KMS-11 (cell line): Measurements from ENCODE around the gene TPPP2.

Experiments
- H2AFZ ChIP-seq: fragments of 200-600 bp; sonication (generic); 2 replicates; pipeline ENCODE4 v1.6.1; 2016; ENCODE audit warnings: antibody characterized with exemption, mixed run types, low read depth
- H3K27ac ChIP-seq: fragments of 200-600 bp; sonication (generic); 2 replicates; pipeline ENCODE4 v1.6.1; 2016; ENCODE audit warnings: mild to moderate bottlenecking, mixed run types
- H3K27me3 ChIP-seq: fragments of 200-600 bp; sonication (generic); 2 replicates; pipeline ENCODE4 v1.6.1; 2017; ENCODE audit warnings: mild to moderate bottlenecking, low read depth, mixed run types, moderate library complexity; ENCODE audit not compliant: insufficient read depth
- H3K36me3 ChIP-seq: fragments of 200-600 bp; sonication (generic); 2 replicates; pipeline ENCODE4 v1.6.1; 2017; ENCODE audit warnings: mild to moderate bottlenecking, mixed run types; ENCODE audit not compliant: insufficient read depth
- H3K4me1 ChIP-seq: fragments of 200-600 bp; sonication (generic); 2 replicates; pipeline ENCODE4 v1.6.1; 2016; ENCODE audit warnings: mild to moderate bottlenecking, low read depth, mixed run types; ENCODE audit not compliant: poor library complexity, severe bottlenecking
- H3K4me2 ChIP-seq: fragments of 200-600 bp; sonication (generic); 2 replicates; pipeline ENCODE4 v1.7.0; 2016; ENCODE audit warnings: mild to moderate bottlenecking, mixed run types
- H3K4me3 ChIP-seq: fragments of 200-600 bp; sonication (generic); IDR thresholded peaks from 2 replicates; pipeline ENCODE4 v1.6.1; 2017; ENCODE audit warnings: low read depth, low read length, mixed read lengths; ENCODE audit not compliant: insufficient read depth
- H3K79me2 ChIP-seq: fragments of 200-600 bp; sonication (generic); 2 replicates; pipeline ENCODE4 v1.6.1; 2016; ENCODE audit warnings: low read depth, mixed run types; ENCODE audit not compliant: insufficient read depth
- H3K9ac ChIP-seq: fragments of 200-600 bp; sonication (generic); 2 replicates; pipeline ENCODE4 v1.6.1; 2016; ENCODE audit warnings: mild to moderate bottlenecking, mixed run types
- H4K20me1 ChIP-seq: fragments of 200-600 bp; sonication (generic); 2 replicates; pipeline ENCODE4 v1.6.1; 2016; ENCODE audit warnings: mild to moderate bottlenecking, mixed run types; ENCODE audit not compliant: insufficient read depth
- CTCF ChIP-seq: fragments of 200-600 bp; sonication (generic); conservative IDR thresholded peaks from 2 replicates; pipeline ENCODE4 v1.6.1; 2017; ENCODE audit warnings: low read depth, mild to moderate bottlenecking, antibody characterized with exemption, low read length, moderate library complexity, mixed read lengths

The TPPP2 gene

GRCh38 chr14:21022686-21023085, 7.3 kb upstream of the TPPP2 start:
- no peaks in the 10 kb centered on the region for H3K79me2 ChIP-seq
- H3K4me3 ChIP-seq: no peak overlapping the region
- no peaks in the 10 kb centered on the region for H3K27me3 ChIP-seq
- no peak overlapping the region for H2AFZ ChIP-seq
- no peak for TF ChIP-seq CTCF
- no peak overlapping the region for H3K4me2 ChIP-seq
- no peak overlapping the region for H3K9ac ChIP-seq
- no peaks in the 10 kb centered on the region for H4K20me1 ChIP-seq
- H3K27ac ChIP-seq: no peak overlapping the region
- H3K4me1 ChIP-seq: no peaks in the 10 kb centered on the region
- H3K36me3 ChIP-seq: no peaks in the 10 kb centered on the region

- Histone ChIP-seq H2AFZ (no peak overlapping the region), H3K9ac (no peak overlapping the region), H3K4me3 (no peak overlapping the region), H3K4me2 (no peak overlapping the region), H3K36me3 (no peaks in the 10 kb centered on the region), H3K27ac (no peak overlapping the region), H3K79me2 (no peaks in the 10 kb centered on the region), H3K27me3 (no peaks in the 10 kb centered on the region), H3K4me1 (no peaks in the 10 kb centered on the region), H4K20me1 (no peaks in the 10 kb centered on the region)
- no peak for TF ChIP-seq CTCF
Observed at GRCh38 chr14:21023174-21023573, 6.8 kb upstream of the TPPP2 start.

DNA sequence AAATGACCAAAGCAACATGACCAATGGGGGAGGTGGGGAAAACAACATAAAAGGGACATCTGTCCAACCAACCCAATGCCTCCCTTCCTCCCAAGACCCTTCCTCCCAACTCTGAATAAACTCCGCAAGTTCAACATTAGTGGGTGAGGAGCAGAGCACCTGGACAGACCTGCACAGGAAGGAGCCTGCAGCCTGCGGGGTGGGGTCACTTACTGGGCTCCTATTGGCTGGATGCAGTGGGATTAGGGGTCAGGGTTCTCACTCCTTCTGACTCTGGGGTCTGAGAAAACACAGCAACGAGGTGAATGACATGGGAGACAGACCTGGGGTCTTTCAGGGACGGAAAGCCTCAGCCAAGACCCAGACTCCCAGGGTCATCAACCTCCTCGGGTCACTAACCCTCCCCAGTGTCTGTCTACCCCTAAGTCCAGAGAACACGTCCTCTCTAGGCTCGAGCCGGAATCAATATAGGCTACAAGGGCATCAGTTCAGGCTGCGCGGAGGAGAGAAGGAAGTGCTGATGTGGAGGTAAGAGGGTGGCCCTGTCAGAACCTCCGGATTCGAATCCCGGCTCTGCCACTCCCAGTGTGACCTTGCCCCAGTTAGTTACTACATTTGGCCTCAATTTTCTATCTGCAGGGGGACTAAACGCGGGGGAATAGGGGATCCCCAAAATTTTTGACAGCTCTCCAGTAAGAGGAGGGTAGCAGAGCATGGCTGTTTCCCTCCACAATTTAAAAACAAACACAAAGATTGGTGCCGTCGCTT, 6.0 kb upstream of the TPPP2 start:
- TF ChIP-seq CTCF: no peak
- Histone ChIP-seq H3K27ac (no peak overlapping the region), H3K79me2 (no peaks in the 10 kb centered on the region), H3K4me3 (no peak overlapping the region), H3K27me3 (no peaks in the 10 kb centered on the region), H3K4me2 (peak overlapping the region; percentile 54), H3K4me1 (no peaks in the 10 kb centered on the region), H3K9ac (peak overlapping the region; percentile 64; the same call in 1 of the 2 replicates), H3K36me3 (no peaks in the 10 kb centered on the region), H2AFZ (peak overlapping the region; percentile 69), H4K20me1 (no peaks in the 10 kb centered on the region)

DNA sequence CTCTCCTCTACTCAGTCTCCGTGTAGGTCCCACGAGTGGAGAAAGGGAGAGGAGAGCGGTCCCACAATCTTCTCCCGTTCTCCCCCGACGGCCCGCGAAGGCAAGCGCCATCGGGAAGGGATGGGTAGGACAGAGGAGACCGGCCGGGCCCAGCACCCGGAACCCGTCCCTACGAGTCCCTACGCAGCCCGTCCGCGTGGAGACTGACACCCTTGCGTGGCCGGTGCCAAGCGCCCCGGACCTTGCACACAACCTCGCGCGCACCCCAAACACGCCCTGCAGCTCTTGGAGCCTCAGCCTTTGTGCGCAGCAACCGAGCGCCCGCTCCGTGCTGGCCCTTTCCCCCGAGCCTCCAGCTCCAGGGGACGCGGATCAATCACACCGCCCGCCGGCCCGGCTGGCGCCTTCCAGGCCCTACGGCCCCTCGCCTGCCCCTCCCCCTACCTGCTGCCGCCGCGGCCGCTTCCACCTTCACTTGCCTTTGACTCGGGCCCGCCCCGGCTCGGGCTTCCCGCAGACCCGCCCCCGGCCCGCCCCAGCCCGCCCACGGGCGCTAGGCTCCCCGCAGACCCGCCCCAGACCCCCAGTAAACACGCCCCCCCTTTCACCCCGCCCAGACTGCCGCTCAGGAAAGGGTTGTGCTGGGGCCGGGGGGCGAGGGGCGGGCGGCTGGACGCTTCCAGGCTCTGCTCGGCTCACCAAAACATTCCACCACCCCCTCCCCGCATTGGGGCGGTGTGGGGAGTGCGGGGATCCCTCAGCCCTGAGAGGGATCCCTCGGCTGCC, 5.2 kb upstream of the TPPP2 start, which contains the start of gene NDRG2:
TSS of gene NDRG2 (minus strand) at position 477 of the 786 bp plus-strand sequence. CDS start 1,746 bp downstream, outside the sequence.
- H3K4me3 ChIP-seq: no peak within 1 kb of the TSS

More for the DNA sequence above, 5.2 kb upstream of the TPPP2 start, which contains the start of gene NDRG2:
- Histone ChIP-seq H3K27me3 (no peaks in the 10 kb centered on the region), H3K4me1 (no peaks in the 10 kb centered on the region), H4K20me1 (no peaks in the 10 kb centered on the region), H3K4me2 (peak within 1 kb of the TSS; percentile 54), H3K9ac (peak within 1 kb of the TSS; percentile 64; the same call in 1 of the 2 replicates), H2AFZ (peak within 1 kb of the TSS; percentile 69), H3K36me3 (no peaks in the 10 kb centered on the region), H3K27ac (no peak within 1 kb of the TSS), H3K79me2 (no peaks in the 10 kb centered on the region)
- no peak for TF ChIP-seq CTCF
